HUES48 (cell line): ENCODE results near the gene ZRANB3.

Source experiments
- H3K27ac ChIP-seq: one replicate; pipeline ENCODE4 v1.7.0; 2013; ENCODE audit warnings: low read depth, low read length, inconsistent platforms
- H3K27me3 ChIP-seq: 2 replicates; pipeline ENCODE4 v1.6.1; 2013; ENCODE audit warnings: mild to moderate bottlenecking, low read length; ENCODE audit not compliant: control insufficient read depth, insufficient read depth
- H3K36me3 ChIP-seq: 2 replicates; pipeline ENCODE4 v1.6.1; 2013; ENCODE audit warnings: low read length; ENCODE audit not compliant: control insufficient read depth, insufficient read depth
- H3K4me1 ChIP-seq: 2 replicates; pipeline ENCODE4 v1.6.1; 2013; ENCODE audit warnings: mild to moderate bottlenecking, low read length; ENCODE audit not compliant: control insufficient read depth, insufficient read depth
- H3K4me3 ChIP-seq: 2 replicates; pipeline ENCODE4 v1.5.1; 2013; ENCODE audit warnings: mild to moderate bottlenecking, low read depth, low read length
- H3K9ac ChIP-seq: 2 replicates; pipeline ENCODE4 v1.6.1; 2013; ENCODE audit warnings: mild to moderate bottlenecking, low read depth, low read length, moderate library complexity
- H3K9me3 ChIP-seq: 2 replicates; pipeline ENCODE4 v1.6.1; 2013; ENCODE audit warnings: low read length; ENCODE audit not compliant: control insufficient read depth, insufficient read depth

Gene ZRANB3

GRCh38 chr2:135218426-135218825, 312.6 kb downstream of the ZRANB3 start:
- no peak overlapping the region for H3K27ac ChIP-seq
- H3K9me3 ChIP-seq: no peaks in the 10 kb centered on the region
- H3K4me1 ChIP-seq: no peaks in the 10 kb centered on the region; the same call in 1 of the 2 replicates
- no peak overlapping the region for H3K4me3 ChIP-seq
- no peak overlapping the region for H3K9ac ChIP-seq
- H3K36me3 ChIP-seq: peaks cover 5% of the 10 kb centered on the region; the same call in 1 of the 2 replicates
- H3K27me3 ChIP-seq: no peaks in the 10 kb centered on the region

GRCh38 chr2:135212757-135213156, 318.3 kb downstream of the ZRANB3 start:
- no peak overlapping the region for H3K9ac ChIP-seq
- H3K4me1 ChIP-seq: peaks cover 13% of the 10 kb centered on the region
- peak overlapping the region; percentile 69 for H3K27ac ChIP-seq
- no peaks in the 10 kb centered on the region for H3K27me3 ChIP-seq
- H3K9me3 ChIP-seq: no peaks in the 10 kb centered on the region
- peaks cover 9% of the 10 kb centered on the region for H3K36me3 ChIP-seq
- no peak overlapping the region for H3K4me3 ChIP-seq

- Histone ChIP-seq H3K27me3 (no peaks in the 10 kb centered on the region), H3K36me3 (peaks cover 4% of the 10 kb centered on the region; the same call in 1 of the 2 replicates), H3K4me1 (peaks cover 9% of the 10 kb centered on the region), H3K9me3 (no peaks in the 10 kb centered on the region), H3K9ac (no peak overlapping the region), H3K27ac (no peak overlapping the region), H3K4me3 (no peak overlapping the region)
Measured at GRCh38 chr2:135208016-135208415, 323.0 kb downstream of the ZRANB3 start.

GRCh38 chr2:135203944-135204343, 327.1 kb downstream of the ZRANB3 start:
- Histone ChIP-seq H3K4me1 (no peaks in the 10 kb centered on the region), H3K9ac (no peak overlapping the region), H3K9me3 (no peaks in the 10 kb centered on the region), H3K27me3 (no peaks in the 10 kb centered on the region), H3K4me3 (no peak overlapping the region), H3K36me3 (peaks cover 4% of the 10 kb centered on the region; the same call in 1 of the 2 replicates), H3K27ac (no peak overlapping the region)

GRCh38 chr2:135202751-135203150, 328.3 kb downstream of the ZRANB3 start:
- H3K27ac ChIP-seq: no peak overlapping the region
- H3K9me3 ChIP-seq: no peaks in the 10 kb centered on the region
- no peaks in the 10 kb centered on the region for H3K36me3 ChIP-seq
- H3K9ac ChIP-seq: no peak overlapping the region
- H3K27me3 ChIP-seq: no peaks in the 10 kb centered on the region
- no peaks in the 10 kb centered on the region for H3K4me1 ChIP-seq
- no peak overlapping the region for H3K4me3 ChIP-seq

GRCh38 chr2:135198481-135198880, 332.5 kb downstream of the ZRANB3 start:
- no peak overlapping the region for H3K27ac ChIP-seq
- H3K9me3 ChIP-seq: no peaks in the 10 kb centered on the region
- H3K36me3 ChIP-seq: no peaks in the 10 kb centered on the region
- no peak overlapping the region for H3K4me3 ChIP-seq
- no peaks in the 10 kb centered on the region for H3K4me1 ChIP-seq
- no peak overlapping the region for H3K9ac ChIP-seq
- H3K27me3 ChIP-seq: no peaks in the 10 kb centered on the region

- Histone ChIP-seq H3K27me3 (no peaks in the 10 kb centered on the region), H3K9me3 (peaks cover 3% of the 10 kb centered on the region; the same call in 1 of the 2 replicates), H3K4me3 (no peak overlapping the region), H3K9ac (no peak overlapping the region), H3K4me1 (no peaks in the 10 kb centered on the region), H3K36me3 (no peaks in the 10 kb centered on the region), H3K27ac (no peak overlapping the region)
Measured at GRCh38 chr2:135190799-135191198, 340.2 kb downstream of the ZRANB3 start.

GRCh38 chr2:135189148-135189547, 341.9 kb downstream of the ZRANB3 start:
- Histone ChIP-seq H3K4me3 (no peak overlapping the region), H3K4me1 (no peaks in the 10 kb centered on the region), H3K9me3 (peaks cover 3% of the 10 kb centered on the region; the same call in 1 of the 2 replicates), H3K36me3 (no peaks in the 10 kb centered on the region), H3K27me3 (no peaks in the 10 kb centered on the region), H3K9ac (no peak overlapping the region), H3K27ac (no peak overlapping the region)

GRCh38 chr2:135187270-135187669, 343.7 kb downstream of the ZRANB3 start:
- H3K36me3 ChIP-seq: no peaks in the 10 kb centered on the region
- H3K4me3 ChIP-seq: no peak overlapping the region
- no peaks in the 10 kb centered on the region; the same call in 1 of the 2 replicates for H3K4me1 ChIP-seq
- peaks cover 3% of the 10 kb centered on the region; the same call in 1 of the 2 replicates for H3K9me3 ChIP-seq
- H3K27me3 ChIP-seq: no peaks in the 10 kb centered on the region
- H3K27ac ChIP-seq: no peak overlapping the region
- no peak overlapping the region for H3K9ac ChIP-seq

- H3K9ac ChIP-seq: no peak overlapping the region
- H3K9me3 ChIP-seq: no peaks in the 10 kb centered on the region
- no peak overlapping the region for H3K27ac ChIP-seq
- no peaks in the 10 kb centered on the region for H3K36me3 ChIP-seq
- no peaks in the 10 kb centered on the region; the same call in 1 of the 2 replicates for H3K4me1 ChIP-seq
- H3K27me3 ChIP-seq: no peaks in the 10 kb centered on the region
- no peak overlapping the region for H3K4me3 ChIP-seq
Measured at GRCh38 chr2:135186054-135186453, 345.0 kb downstream of the ZRANB3 start.

GRCh38 chr2:135183822-135184221, 347.2 kb downstream of the ZRANB3 start:
- Histone ChIP-seq H3K27me3 (no peaks in the 10 kb centered on the region), H3K9me3 (no peaks in the 10 kb centered on the region), H3K4me3 (no peak overlapping the region), H3K36me3 (no peaks in the 10 kb centered on the region), H3K4me1 (no peaks in the 10 kb centered on the region; the same call in 1 of the 2 replicates), H3K27ac (no peak overlapping the region), H3K9ac (no peak overlapping the region)
